A673 (cell line): ENCODE results near the gene ADAMTS12. TPM values are rescaled to one million over a fixed set of nuclear protein-coding genes. Genes with fewer than 3 reads are reported as not detected.

ENCODE experiments used
- BruUV-seq: library from RNA; stranded (reverse); fragments of 400-500 nt; replicated peaks from 2 replicates; lab custom pipeline; 2021; lab: Mats Ljungman, UMichigan
- CTCF ChIA-PET: fragments of 300-600 bp; sonication (Branson Sonifier 250); formaldehyde crosslinking; loops from one replicate; lab custom pipeline; 2022; ENCODE audit warnings: antibody characterized with exemption; lab: Charles Lee
- POLR2A ChIA-PET: fragments of 300-600 bp; sonication (Branson Sonifier 250); formaldehyde crosslinking; loops from one replicate; lab custom pipeline; 2022; ENCODE audit warnings: antibody characterized with exemption; ENCODE audit not compliant: low non-redundant PET; lab: Charles Lee
- DNase-seq: peaks from one replicate; pipeline ENCODE4 v3.0.0-alpha.2; 2015; ENCODE audit warnings: low spot score
- H3K27ac ChIP-seq: fragments of 200-600 bp; sonication (generic); 2 replicates; pipeline ENCODE4 v1.5.1; 2016; ENCODE audit warnings: mixed run types, low read depth, mild to moderate bottlenecking, mixed read lengths, antibody characterized with exemption, low read length; ENCODE audit not compliant: poor library complexity, severe bottlenecking
- H3K27me3 ChIP-seq: fragments of 200-600 bp; sonication (generic); replicated peaks from 2 replicates; pipeline ENCODE4 v1.6.1; 2017; ENCODE audit warnings: mixed run types, low read depth, mild to moderate bottlenecking, mixed read lengths, antibody characterized with exemption, low read length; ENCODE audit not compliant: insufficient read depth, poor library complexity
- H3K36me3 ChIP-seq: fragments of 200-600 bp; sonication (generic); 2 replicates; pipeline ENCODE4 v1.6.1; 2016; ENCODE audit warnings: mixed run types, mild to moderate bottlenecking, mixed read lengths, antibody characterized with exemption, low read length; ENCODE audit not compliant: insufficient read depth, poor library complexity, severe bottlenecking
- H3K4me1 ChIP-seq: fragments of 200-600 bp; sonication (generic); 2 replicates; pipeline ENCODE4 v1.6.1; 2017; ENCODE audit warnings: mixed run types, mild to moderate bottlenecking, mixed read lengths, antibody characterized with exemption, low read length; ENCODE audit not compliant: insufficient read depth, poor library complexity, severe bottlenecking
- H3K4me3 ChIP-seq: fragments of 200-600 bp; sonication (generic); 2 replicates; pipeline ENCODE4 v1.5.1; 2016; ENCODE audit warnings: low read depth, mixed run types, mild to moderate bottlenecking, mixed read lengths, low read length; ENCODE audit not compliant: poor library complexity, severe bottlenecking
- H3K9me3 ChIP-seq: fragments of 200-600 bp; sonication (generic); 2 replicates; pipeline ENCODE4 v1.6.1; 2016; ENCODE audit warnings: mixed run types, low read depth, mild to moderate bottlenecking, mixed read lengths, antibody characterized with exemption, low read length; ENCODE audit not compliant: poor library complexity, severe bottlenecking
- CTCF ChIP-seq: fragments of 300-800, 200-600 bp; sonication (generic); conservative IDR thresholded peaks from 2 replicates; pipeline ENCODE4 v1.5.1; 2017; ENCODE audit warnings: low read depth, mild to moderate bottlenecking, antibody characterized with exemption, low read length, moderate library complexity, mixed read lengths
- EZH2 ChIP-seq: fragments of 200-600 bp; sonication (generic); IDR thresholded peaks from 2 replicates; pipeline ENCODE4 v1.6.1; 2017; ENCODE audit warnings: borderline replicate concordance, low read depth, mild to moderate bottlenecking, mixed read lengths, antibody characterized with exemption, low read length; ENCODE audit not compliant: poor library complexity, severe bottlenecking
- intact Hi-C: fragments of 100-400 bp; cut with micrococcal nuclease; formaldehyde crosslinking; loops from one replicate; pipeline ENCODE4 v1.10.0; 2022; ENCODE audit not compliant: unreplicated experiment
- total RNA-seq: library from RNA; stranded (reverse); gene quantifications from 2 replicates; pipeline ENCODE4 v1.2.3, GENCODE V29; 2021

ADAMTS12 gene
- total RNA-seq, 1 experiment from 2014 or later: 0.84 TPM

DNA sequence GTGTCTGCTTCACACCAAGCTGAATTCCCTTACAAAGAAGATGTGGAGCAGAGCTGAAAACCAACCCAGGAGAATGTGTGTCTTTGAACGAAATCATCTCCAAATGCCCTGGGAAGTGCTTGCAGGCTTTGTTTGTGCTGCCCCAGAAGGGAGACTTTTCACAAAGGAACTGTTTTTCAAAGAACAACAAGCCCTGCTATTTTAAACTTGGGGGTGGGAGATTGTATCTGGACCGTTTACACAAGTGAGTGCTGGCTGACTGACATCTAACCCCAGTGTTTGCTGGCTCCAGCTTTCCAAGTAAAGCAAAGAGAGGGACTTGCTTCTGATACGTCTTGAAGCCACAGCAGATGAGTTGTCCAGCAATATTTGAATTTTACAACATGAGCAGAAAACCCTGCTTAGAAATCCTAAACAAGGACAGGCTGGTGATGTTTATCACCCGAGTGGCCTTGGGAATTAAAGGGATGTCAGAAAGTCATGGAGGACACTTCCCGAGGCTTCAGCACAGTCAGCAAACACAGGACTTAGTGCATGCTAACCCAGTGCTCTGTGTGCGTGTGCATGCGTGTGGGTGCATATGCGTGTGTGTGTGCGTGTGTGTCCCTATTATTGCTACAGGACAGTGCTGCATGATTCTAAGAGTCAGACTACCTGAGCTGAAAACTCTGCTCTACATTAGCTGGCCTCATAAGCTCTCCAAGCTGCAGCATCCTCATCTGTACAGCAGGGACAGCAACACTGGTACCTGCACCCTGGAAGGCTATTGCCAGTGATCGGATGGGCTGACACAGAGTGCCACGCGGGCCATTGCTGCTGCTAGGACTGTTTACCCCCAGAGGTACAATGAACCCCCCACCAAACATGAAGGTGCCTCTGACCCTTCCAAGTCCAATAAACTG lies 1.4 kb downstream of the ADAMTS12 start:
- POLR2A ChIA-PET: no interaction called here

GRCh38 chr5:33888587-33888986 lies 3.2 kb downstream of the ADAMTS12 start:
- BruUV-seq: no TSS peak
- no peak overlapping the region for H3K4me3 ChIP-seq

More for the DNA sequence above, 1.4 kb downstream of the ADAMTS12 start:
- no peak for TF ChIP-seq CTCF
- TF ChIP-seq EZH2: no peak
- Histone ChIP-seq H3K4me3 (no peak overlapping the region), H3K4me1 (no peaks in the 10 kb centered on the region), H3K36me3 (no peaks in the 10 kb centered on the region), H3K9me3 (no peaks in the 10 kb centered on the region), H3K27ac (no peak overlapping the region), H3K27me3 (peaks cover 50% of the 10 kb centered on the region)
- no TSS peak for BruUV-seq
- CTCF ChIA-PET: no interaction called here
- DNase-seq: no peak
- intact Hi-C loops: no loop called here

DNA sequence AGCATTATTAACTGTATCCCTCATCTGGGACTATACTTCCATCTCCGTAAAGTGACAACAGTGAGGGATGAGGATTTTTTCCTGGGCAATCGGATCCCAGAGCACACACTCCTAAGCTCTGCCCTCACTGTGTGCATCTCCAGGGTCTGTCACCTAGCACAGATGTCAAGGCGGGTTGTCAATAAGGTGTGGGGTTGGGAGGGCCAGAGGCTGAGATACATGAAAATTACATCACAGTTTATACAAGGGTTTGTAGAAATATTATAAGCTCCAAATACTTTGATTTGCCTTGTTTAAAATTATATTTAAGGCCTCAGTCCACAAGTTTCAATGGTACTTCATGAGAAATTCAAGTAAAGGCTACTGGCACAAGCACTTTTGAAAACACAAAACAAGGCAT lies 4.5 kb downstream of the ADAMTS12 start:
- POLR2A ChIA-PET: no interaction called here
- DNase-seq: no peak
- Histone ChIP-seq H3K27ac (no peak overlapping the region), H3K4me1 (no peaks in the 10 kb centered on the region), H3K27me3 (peaks cover 33% of the 10 kb centered on the region), H3K9me3 (no peaks in the 10 kb centered on the region), H3K4me3 (no peak overlapping the region), H3K36me3 (no peaks in the 10 kb centered on the region)
- intact Hi-C loops: no loop called here
- BruUV-seq: no TSS peak
- CTCF ChIA-PET: no interaction called here
- TF ChIP-seq CTCF (no peak), EZH2 (no peak)

More at GRCh38 chr5:33888587-33888986, 3.2 kb downstream of the ADAMTS12 start:
- H3K4me1 ChIP-seq: no peaks in the 10 kb centered on the region
- H3K36me3 ChIP-seq: no peaks in the 10 kb centered on the region
- CTCF ChIA-PET: no interaction called here
- no peaks in the 10 kb centered on the region for H3K9me3 ChIP-seq
- TF ChIP-seq CTCF (no peak), EZH2 (no peak)
- intact Hi-C loops: no loop called here
- peaks cover 43% of the 10 kb centered on the region for H3K27me3 ChIP-seq
- DNase-seq: no peak
- H3K27ac ChIP-seq: no peak overlapping the region
- POLR2A ChIA-PET: no interaction called here
